ENCODE results near the gene UNKL. TPM values are rescaled to one million over a fixed set of nuclear protein-coding genes. Genes with fewer than 3 reads are reported as not detected.

UNKL gene
- total RNA-seq, 1 experiment from 2014 or later, result 32.0 TPM

GRCh38 chr16:1324286-1324826 lies 90.1 kb downstream of the UNKL start:
- no peak overlapping the region for H2AK5ac ChIP-seq (ENCODE audit: insufficient read length, low read length)
- no peak overlapping the region for H3K56ac ChIP-seq (ENCODE audit: insufficient read length, low read depth, low read length)
- H4K91ac ChIP-seq (ENCODE audit: insufficient read length, low read depth, low read length), result no peak overlapping the region
- H2AFZ ChIP-seq (ENCODE audit: low read length), result no peak overlapping the region
- no peak overlapping the region for H2BK15ac ChIP-seq (ENCODE audit: low read depth, low read length)
- H4K20me1 ChIP-seq (ENCODE audit: control insufficient read depth, insufficient read depth, insufficient read length), result no peaks in the 10 kb centered on the region
- H2BK5ac ChIP-seq (ENCODE audit: insufficient read length, low read length), result no peak overlapping the region
- no peak overlapping the region for H2BK120ac ChIP-seq (ENCODE audit: low read depth, low read length, poor library complexity, severe bottlenecking)
- no peaks in the 10 kb centered on the region for H3K27me3 ChIP-seq (ENCODE audit: insufficient read depth, low read length)
- no peaks in the 10 kb centered on the region for H3K79me1 ChIP-seq (ENCODE audit: insufficient read depth, low read depth, low read length, poor library complexity, severe bottlenecking)
- no peak for DNase-seq
- H3K4me2 ChIP-seq (ENCODE audit: insufficient read depth, insufficient read length, low read length), result no peak overlapping the region
- no peaks in the 10 kb centered on the region for H3K4me1 ChIP-seq (ENCODE audit: insufficient read depth, low read length)
- no peak overlapping the region for H2BK12ac ChIP-seq (ENCODE audit: insufficient read length, low read depth, low read length)
- no peak overlapping the region for H3T11ph ChIP-seq (ENCODE audit: low read length)
- Mint-ChIP-seq H3K4me1 (peaks cover 0 to 9% of the 10 kb centered on the region in 2 experiments; a peak in 2 of 4 replicates), H3K27ac (peak overlapping the region in 2 of 3 experiments; percentile 65 to 93; a peak in 3 of 7 replicates), H3K36me3 (ENCODE audit: insufficient read depth in 1 of 3, low read depth in 3 of 3) (peaks cover 13 to 54% (median 36%) of the 10 kb centered on the region in 3 experiments), H3K4me3 (no peak overlapping the region), H3K9me3 (no peaks in the 10 kb centered on the region), H3K27me3 (ENCODE audit: low read depth) (no peaks in the 10 kb centered on the region; the same call in 1 of the 2 replicates)
- no peak overlapping the region for H2BK20ac ChIP-seq (ENCODE audit: low read depth, low read length, poor library complexity, severe bottlenecking)
- no peak for TF ChIP-seq CTCF (conservative IDR thresholded peaks at IDR 0.05)
- no peak overlapping the region for H4K8ac ChIP-seq (replicated peaks; ENCODE audit: insufficient read length, low read depth, low read length)
- no peak overlapping the region for H3K4ac ChIP-seq (ENCODE audit: low read depth, low read length)
- no peaks in the 10 kb centered on the region for H3K23me2 ChIP-seq (ENCODE audit: insufficient read length, low read depth, low read length, poor library complexity, severe bottlenecking)
- H3K79me2 ChIP-seq (ENCODE audit: insufficient read depth, low read length), result no peaks in the 10 kb centered on the region
- no peak overlapping the region for H3K14ac ChIP-seq (ENCODE audit: insufficient read depth, low read length)
- H3K9ac ChIP-seq (ENCODE audit: extremely low read depth, insufficient read length, low read length), result no peak overlapping the region
- no peaks in the 10 kb centered on the region for H3K9me3 ChIP-seq (ENCODE audit: control insufficient read depth, low read depth, low read length)
- H4K5ac ChIP-seq (ENCODE audit: insufficient read length, low read depth, low read length), result no peak overlapping the region
- no peak overlapping the region for H3K23ac ChIP-seq (ENCODE audit: insufficient read length, low read depth, low read length)
- H3K18ac ChIP-seq (ENCODE audit: insufficient read length, low read depth, low read length), result no peak overlapping the region
- H3K27ac ChIP-seq (ENCODE audit: insufficient read length, low read depth, low read length), result no peak overlapping the region
- no CpG with 5 or more reads among the region's 22 CpGs for WGBS (ENCODE audit: extremely low coverage, insufficient read length, low lambda C conversion rate)
